ENCODE results near the gene RAB20. TPM values are rescaled to one million over a fixed set of nuclear protein-coding genes. Genes with fewer than 3 reads are reported as not detected.
"Not testable (repeated sequence)": the region's sequence is repeated elsewhere in the genome, so short reads cannot be mapped to it uniquely, and the experiment has no call there.

RAB20 gene
- total RNA-seq, 1 experiment from 2014 or later = 7.9 TPM

- ChIA-PET CTCF (no interaction called here), POLR2A (no interaction called here)
- no peaks in the 10 kb centered on the region for H3K36me3 ChIP-seq (ENCODE audit: control insufficient read depth, insufficient read depth, low read length)
- no peak overlapping the region for H3K27ac ChIP-seq (ENCODE audit: low read length)
- no peak for TF ChIP-seq TCF7L2 (IDR thresholded peaks at IDR 0.05; ENCODE audit: low read depth, low read length)
- TF ChIP-seq REST (IDR thresholded peaks at IDR 0.05; ENCODE audit: insufficient read depth in 1 of 2, low read depth in 2 of 2, low read length in 1 of 2) = no peak
- no peak for TF ChIP-seq CTCF (IDR thresholded peaks at IDR 0.05)
- TF ChIP-seq SIN3A (IDR thresholded peaks at IDR 0.05; ENCODE audit: borderline replicate concordance, insufficient read depth, low read depth, low read length) = no peak
- no peak for TF ChIP-seq POLR2AphosphoS5 (IDR thresholded peaks at IDR 0.05; ENCODE audit: low read depth, low read length)
- H3K4me3 ChIP-seq (ENCODE audit: low read depth in 2 of 2, low read length in 2 of 2) = no peak overlapping the region
- no peaks in the 10 kb centered on the region for H3K9me3 ChIP-seq (ENCODE audit: control insufficient read depth, insufficient read depth, low read depth, low read length)
- no peaks in the 10 kb centered on the region for H3K27me3 ChIP-seq (ENCODE audit: control insufficient read depth, insufficient read depth, low read length)
- intact Hi-C loops (cut with micrococcal nuclease; ENCODE audit: unreplicated experiment) = no loop called here
- H3K4me1 ChIP-seq (ENCODE audit: control insufficient read depth, insufficient read depth, low read length) = peaks cover 3% of the 10 kb centered on the region; the same call in 1 of the 2 replicates
- DNase-seq (ENCODE audit: low read depth, low spot score) (no peak), ATAC-seq (no peak)
- in situ Hi-C loops (cut with HindIII; ENCODE audit: low pct_unique_long_range_greater_than_20kb, low sequenced_read_pairs) = no loop called here
- no TSS peak for BruUV-seq (replicated peaks)
Observed at GRCh38 chr13:110607675-110608224, 46.2 kb upstream of the RAB20 start.

- ATAC-seq; H3K36me3 ChIP-seq (ENCODE audit: control insufficient read depth, insufficient read depth, low read length); H3K9me3 ChIP-seq (ENCODE audit: control insufficient read depth, insufficient read depth, low read depth, low read length); DNase-seq (ENCODE audit: low read depth, low spot score); H3K4me1 ChIP-seq (ENCODE audit: control insufficient read depth, insufficient read depth, low read length); in situ Hi-C loops (cut with HindIII; ENCODE audit: low pct_unique_long_range_greater_than_20kb, low sequenced_read_pairs); POLR2A ChIA-PET; H3K27ac ChIP-seq (ENCODE audit: low read length); CTCF ChIA-PET; intact Hi-C loops (cut with micrococcal nuclease; ENCODE audit: unreplicated experiment); H3K27me3 ChIP-seq (ENCODE audit: control insufficient read depth, insufficient read depth, low read length); BruUV-seq (replicated peaks); H3K4me3 ChIP-seq (ENCODE audit: low read depth in 2 of 2, low read length in 2 of 2): not testable (repeated sequence)
Observed at GRCh38 chr13:110606281-110606680, 44.8 kb upstream of the RAB20 start.

- in situ Hi-C loops (cut with HindIII; ENCODE audit: low pct_unique_long_range_greater_than_20kb, low sequenced_read_pairs) (no loop called here), intact Hi-C loops (cut with micrococcal nuclease; ENCODE audit: unreplicated experiment) (no loop called here)
- H3K9me3 ChIP-seq (ENCODE audit: control insufficient read depth, insufficient read depth, low read depth, low read length) = no peaks in the 10 kb centered on the region
- no peak overlapping the region for H3K4me3 ChIP-seq (ENCODE audit: low read depth in 2 of 2, low read length in 2 of 2)
- no peak for ATAC-seq
- no TSS peak for BruUV-seq (replicated peaks)
- H3K36me3 ChIP-seq (ENCODE audit: control insufficient read depth, insufficient read depth, low read length) = no peaks in the 10 kb centered on the region
- TF ChIP-seq CTCF (IDR thresholded peaks at IDR 0.05) (no peak), REST (IDR thresholded peaks at IDR 0.05; ENCODE audit: insufficient read depth in 1 of 2, low read depth in 2 of 2, low read length in 1 of 2) (no peak), SIN3A (IDR thresholded peaks at IDR 0.05; ENCODE audit: borderline replicate concordance, insufficient read depth, low read depth, low read length) (no peak)
- H3K4me1 ChIP-seq (ENCODE audit: control insufficient read depth, insufficient read depth, low read length) = no peaks in the 10 kb centered on the region
- no peak for DNase-seq (ENCODE audit: low read depth, low spot score)
- no peak overlapping the region for H3K27ac ChIP-seq (ENCODE audit: low read length)
- ChIA-PET CTCF (no interaction called here), POLR2A (no interaction called here)
- no peaks in the 10 kb centered on the region for H3K27me3 ChIP-seq (ENCODE audit: control insufficient read depth, insufficient read depth, low read length)
Observed at GRCh38 chr13:110605132-110605531, 43.6 kb upstream of the RAB20 start.
